SJCRH30 (cell line): ENCODE measurements around the gene LY6G6F. TPM values are rescaled to one million over a fixed set of nuclear protein-coding genes. Genes with fewer than 3 reads are reported as not detected.
A peak's percentile ranks its signal among the peaks of the same experiment; 100 is the strongest.

Experiments used
- DNase-seq, 2 experiments: peaks; one replicate each; pipeline ENCODE4 v3.0.0-alpha.2; 2015 to 2020
- H3K27ac ChIP-seq: fragments of 250-450 bp; sonication (Bioruptor Pico); 2 replicates; pipeline ENCODE4 v1.5.1; 2020; ENCODE audit warnings: mild to moderate bottlenecking, moderate library complexity
- H3K27me3 ChIP-seq: fragments of 250-450 bp; sonication (Bioruptor Pico); 2 replicates; pipeline ENCODE4 v1.5.1; 2020; ENCODE audit warnings: mild to moderate bottlenecking, moderate library complexity
- H3K36me3 ChIP-seq: fragments of 250-450 bp; sonication (Bioruptor Pico); 2 replicates; pipeline ENCODE4 v1.5.1; 2020; ENCODE audit warnings: mild to moderate bottlenecking, moderate library complexity
- H3K4me1 ChIP-seq: fragments of 250-450 bp; sonication (Bioruptor Pico); 2 replicates; pipeline ENCODE4 v1.5.1; 2020; ENCODE audit warnings: mild to moderate bottlenecking, moderate library complexity
- H3K4me3 ChIP-seq: fragments of 250-450 bp; sonication (Bioruptor Pico); 2 replicates; pipeline ENCODE4 v1.5.1; 2020; ENCODE audit warnings: mild to moderate bottlenecking, moderate library complexity
- H3K9me3 ChIP-seq: fragments of 250-450 bp; sonication (Bioruptor Pico); replicated peaks from 2 replicates; pipeline ENCODE4 v1.5.1; 2020; ENCODE audit warnings: mild to moderate bottlenecking, moderate library complexity
- total RNA-seq: library from RNA; depleted of rRNA; stranded (reverse); fragments of >200 nt; shearing (Covaris generic); gene quantifications from 2 replicates; pipeline ENCODE4 v1.2.3, GENCODE V29; 2014

LY6G6F gene
- total RNA-seq, 1 experiment from 2014 or later: not detected

DNA sequence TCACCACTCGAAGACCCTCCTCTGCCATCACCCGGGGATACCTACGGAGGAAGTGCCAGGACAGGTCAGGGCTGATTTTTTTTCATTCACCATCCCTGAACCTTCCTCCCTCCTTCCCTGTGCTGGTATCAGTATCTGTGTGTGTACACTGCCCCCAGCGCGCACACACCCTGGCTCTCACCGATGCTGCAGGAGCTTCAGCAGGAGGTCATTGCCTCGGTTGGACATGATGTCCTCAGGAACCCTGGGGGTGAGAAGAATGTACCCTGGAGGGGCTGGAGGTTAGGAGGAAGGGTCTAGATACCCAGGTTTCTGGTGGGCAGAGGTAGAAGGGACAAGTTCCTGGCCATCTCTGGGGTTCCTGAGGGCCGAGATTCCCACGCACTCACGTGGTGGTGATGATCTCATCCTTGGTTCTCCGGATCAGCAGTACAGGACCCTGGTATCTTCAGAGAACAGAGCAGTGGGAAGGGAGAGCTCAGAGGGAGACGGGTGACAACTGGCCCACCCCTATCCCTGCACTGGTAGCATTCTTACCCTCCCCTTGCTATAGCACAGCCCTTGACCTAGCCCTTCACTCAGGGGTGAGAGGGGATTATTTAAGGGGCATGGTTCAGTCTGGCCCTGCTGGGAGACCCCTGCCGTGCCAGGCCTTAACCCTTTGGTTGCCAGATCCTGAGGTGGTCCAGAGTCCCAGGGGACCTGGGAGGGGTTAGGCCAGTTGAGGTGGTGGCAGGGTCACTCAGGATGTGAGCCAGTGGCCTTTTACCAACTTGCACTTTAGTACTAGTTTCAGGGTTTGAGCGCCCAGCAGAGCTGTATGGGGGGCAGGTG lies 18.6 kb upstream of the LY6G6F start:
- DNase-seq: no peak
- peak overlapping the region; percentile 39 for H3K27ac ChIP-seq
- no peaks in the 10 kb centered on the region for H3K27me3 ChIP-seq
- H3K4me1 ChIP-seq: peaks cover 17% of the 10 kb centered on the region
- no peak overlapping the region for H3K4me3 ChIP-seq
- peaks cover 7% of the 10 kb centered on the region for H3K36me3 ChIP-seq
- H3K9me3 ChIP-seq: no peaks in the 10 kb centered on the region

GRCh38 chr6:31689249-31690110 lies 17.2 kb upstream of the LY6G6F start:
- Histone ChIP-seq H3K9me3 (no peaks in the 10 kb centered on the region), H3K4me1 (peaks cover 10% of the 10 kb centered on the region)

GRCh38 chr6:31690231-31691077 lies 16.2 kb upstream of the LY6G6F start:
- H3K36me3 ChIP-seq: peaks cover 7% of the 10 kb centered on the region
- no peaks in the 10 kb centered on the region for H3K27me3 ChIP-seq
- no peak overlapping the region for H3K4me3 ChIP-seq
- no peak for DNase-seq
- H3K9me3 ChIP-seq: no peaks in the 10 kb centered on the region
- H3K4me1 ChIP-seq: peaks cover 10% of the 10 kb centered on the region
- no peak overlapping the region for H3K27ac ChIP-seq

More at GRCh38 chr6:31689249-31690110, 17.2 kb upstream of the LY6G6F start:
- Histone ChIP-seq H3K27me3 (no peaks in the 10 kb centered on the region), H3K27ac (no peak overlapping the region), H3K4me3 (no peak overlapping the region), H3K36me3 (peaks cover 7% of the 10 kb centered on the region)
- DNase-seq: no peak

DNA sequence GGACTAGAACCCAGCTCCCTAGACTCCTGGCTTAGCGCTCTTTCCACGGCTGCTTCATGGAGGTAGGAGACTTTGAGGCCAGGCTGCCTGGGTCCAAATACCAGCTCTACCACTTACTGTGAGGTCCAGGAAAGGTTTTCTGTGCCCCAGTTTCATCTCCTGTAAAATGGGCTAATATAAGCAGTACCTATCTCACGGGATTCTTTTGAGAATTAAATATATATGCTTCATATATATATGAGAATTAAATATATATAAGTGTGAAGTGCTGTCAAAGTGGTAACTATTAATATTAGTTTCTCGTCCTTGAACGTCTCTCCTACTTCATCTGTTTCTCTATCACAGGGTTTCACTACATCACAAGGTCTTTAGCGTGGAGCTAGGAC lies 15.6 kb upstream of the LY6G6F start:
- H3K4me1 ChIP-seq: peaks cover 10% of the 10 kb centered on the region
- peaks cover 7% of the 10 kb centered on the region for H3K36me3 ChIP-seq
- DNase-seq: no peak
- H3K27me3 ChIP-seq: no peaks in the 10 kb centered on the region
- no peaks in the 10 kb centered on the region for H3K9me3 ChIP-seq
- H3K27ac ChIP-seq: no peak overlapping the region
- H3K4me3 ChIP-seq: no peak overlapping the region

DNA sequence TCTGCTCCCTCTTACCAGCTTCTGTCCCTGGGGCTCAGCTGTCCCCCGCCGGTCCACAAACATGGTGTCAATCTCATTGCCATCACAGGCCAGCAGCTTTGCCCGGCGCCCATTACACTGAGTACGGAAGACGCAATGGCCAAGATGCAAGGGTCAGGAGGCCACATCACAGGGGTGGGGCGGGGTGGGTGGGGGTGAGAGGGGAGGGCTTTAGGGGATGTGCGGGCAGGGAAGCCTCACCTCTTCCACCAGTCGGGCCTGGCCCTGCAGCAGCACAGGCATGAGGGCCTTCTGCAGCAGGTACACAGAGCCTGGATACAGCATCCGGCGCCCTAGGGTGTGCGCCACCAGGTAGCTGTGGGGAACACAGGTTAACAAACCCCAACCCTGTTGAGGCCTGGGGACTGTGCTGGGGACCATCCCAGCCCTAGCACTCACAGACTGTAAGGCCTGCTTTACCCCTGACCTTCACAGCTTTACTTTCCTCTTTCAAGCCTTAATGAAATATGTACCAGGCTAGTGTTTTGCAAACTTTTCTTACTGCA lies 15.0 kb upstream of the LY6G6F start:
- Histone ChIP-seq H3K9me3 (no peaks in the 10 kb centered on the region), H3K36me3 (peaks cover 7% of the 10 kb centered on the region), H3K4me3 (no peak overlapping the region), H3K27ac (no peak overlapping the region), H3K27me3 (no peaks in the 10 kb centered on the region), H3K4me1 (peaks cover 10% of the 10 kb centered on the region)
- no peak for DNase-seq

DNA sequence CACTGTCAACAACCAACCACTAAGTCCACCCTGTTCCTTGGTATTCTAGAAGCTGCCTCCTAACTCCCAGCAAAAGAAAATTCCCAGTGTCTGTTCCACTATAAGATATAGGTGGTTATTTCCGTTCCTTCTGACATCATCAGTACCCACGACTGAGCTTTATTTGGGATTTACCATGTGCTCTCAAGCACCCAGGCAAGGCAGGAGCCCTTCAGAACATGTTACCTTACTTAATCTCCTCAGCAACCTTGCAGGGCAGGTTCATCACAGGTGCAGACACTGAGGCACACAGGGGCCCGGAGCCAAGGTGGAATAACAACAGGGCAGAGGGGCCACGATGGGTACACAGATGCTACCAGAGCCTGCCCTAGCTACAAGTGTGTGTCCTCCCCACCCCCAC lies 14.3 kb upstream of the LY6G6F start:
- Histone ChIP-seq H3K4me3 (no peak overlapping the region), H3K27me3 (no peaks in the 10 kb centered on the region), H3K27ac (no peak overlapping the region), H3K9me3 (no peaks in the 10 kb centered on the region), H3K4me1 (peaks cover 5% of the 10 kb centered on the region), H3K36me3 (peaks cover 3% of the 10 kb centered on the region)
- no peak for DNase-seq

DNA sequence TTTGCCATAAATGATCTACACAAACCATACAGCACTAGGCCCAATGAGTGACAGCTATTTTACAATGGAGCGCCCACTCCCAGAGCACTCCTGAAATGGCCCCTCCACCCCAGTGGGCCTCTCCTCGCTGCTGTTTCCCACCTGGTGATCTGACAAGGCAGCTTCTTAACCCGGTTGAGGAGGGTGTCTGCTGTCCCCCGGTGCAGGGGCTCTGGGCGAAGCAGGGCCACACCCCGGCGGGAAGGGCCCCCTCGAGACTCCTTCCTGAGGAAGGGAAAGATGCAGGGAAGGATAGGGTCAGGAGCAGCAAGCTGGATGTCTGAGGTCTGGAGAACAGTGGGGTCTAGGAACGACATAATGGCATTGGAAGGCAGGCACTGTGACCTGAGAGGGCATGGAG lies 13.8 kb upstream of the LY6G6F start:
- Histone ChIP-seq H3K4me3 (no peak overlapping the region), H3K36me3 (peaks cover 3% of the 10 kb centered on the region), H3K9me3 (no peaks in the 10 kb centered on the region), H3K4me1 (peaks cover under 1% of the 10 kb centered on the region; the same call in 1 of the 2 replicates), H3K27ac (no peak overlapping the region), H3K27me3 (no peaks in the 10 kb centered on the region)
- DNase-seq: no peak

- H3K27ac ChIP-seq: no peak overlapping the region
- peaks cover 3% of the 10 kb centered on the region for H3K36me3 ChIP-seq
- no peak for DNase-seq
- no peaks in the 10 kb centered on the region for H3K27me3 ChIP-seq
- H3K4me3 ChIP-seq: no peak overlapping the region
- H3K4me1 ChIP-seq: no peaks in the 10 kb centered on the region
- H3K9me3 ChIP-seq: no peaks in the 10 kb centered on the region
These were observed 13.1 kb upstream of the LY6G6F start for GRCh38 chr6:31693535-31693934.

- no peak overlapping the region for H3K27ac ChIP-seq
- H3K9me3 ChIP-seq: no peaks in the 10 kb centered on the region
- H3K36me3 ChIP-seq: no peaks in the 10 kb centered on the region; the same call in 1 of the 2 replicates
- no peak overlapping the region for H3K4me3 ChIP-seq
- H3K27me3 ChIP-seq: no peaks in the 10 kb centered on the region
- DNase-seq: no peak
- H3K4me1 ChIP-seq: peaks cover 10% of the 10 kb centered on the region
These were observed 9.1 kb upstream of the LY6G6F start for GRCh38 chr6:31697555-31697954.

DNA sequence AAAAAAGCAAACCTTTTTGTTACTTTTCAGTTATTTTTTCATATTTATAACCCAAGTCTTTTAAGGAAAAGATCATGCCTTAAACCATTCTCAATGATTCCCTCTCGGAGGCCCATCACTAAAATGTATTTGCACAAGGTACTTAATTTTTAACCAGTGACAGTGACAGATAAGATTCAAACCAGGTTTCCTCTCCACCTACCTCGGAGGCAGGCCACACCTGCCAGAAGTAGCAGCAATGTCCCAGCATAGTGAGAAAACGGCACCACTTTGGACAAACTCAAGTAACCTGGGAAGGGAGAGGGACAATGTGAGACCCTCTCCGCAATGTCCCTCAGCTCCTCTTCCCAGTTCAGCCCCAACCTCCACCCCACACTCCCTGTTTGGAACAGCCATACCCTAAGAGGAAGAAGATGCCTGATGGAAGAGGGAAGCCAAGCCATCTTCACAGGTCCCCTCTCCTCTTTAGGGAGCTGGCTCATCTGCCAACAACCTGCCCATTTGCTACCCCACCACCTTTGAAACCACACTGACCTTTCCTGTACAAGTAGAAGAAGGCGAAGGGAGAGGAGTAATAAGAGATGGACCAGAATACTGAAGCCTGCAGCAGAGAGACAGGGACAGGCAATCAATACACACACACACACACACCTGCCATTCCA lies 5.8 kb upstream of the LY6G6F start:
- H3K27me3 ChIP-seq: no peaks in the 10 kb centered on the region
- no peak for DNase-seq
- H3K9me3 ChIP-seq: no peaks in the 10 kb centered on the region
- peaks cover 10% of the 10 kb centered on the region for H3K4me1 ChIP-seq
- H3K27ac ChIP-seq: no peak overlapping the region
- H3K4me3 ChIP-seq: no peak overlapping the region
- H3K36me3 ChIP-seq: no peaks in the 10 kb centered on the region

GRCh38 chr6:31701666-31702404 lies 4.8 kb upstream of the LY6G6F start:
- Histone ChIP-seq H3K27me3 (no peaks in the 10 kb centered on the region), H3K9me3 (no peaks in the 10 kb centered on the region), H3K36me3 (no peaks in the 10 kb centered on the region), H3K4me3 (peak overlapping the region; percentile 79), H3K27ac (no peak overlapping the region), H3K4me1 (peaks cover 10% of the 10 kb centered on the region)
- DNase-seq: peak; percentile 48 to 54

DNA sequence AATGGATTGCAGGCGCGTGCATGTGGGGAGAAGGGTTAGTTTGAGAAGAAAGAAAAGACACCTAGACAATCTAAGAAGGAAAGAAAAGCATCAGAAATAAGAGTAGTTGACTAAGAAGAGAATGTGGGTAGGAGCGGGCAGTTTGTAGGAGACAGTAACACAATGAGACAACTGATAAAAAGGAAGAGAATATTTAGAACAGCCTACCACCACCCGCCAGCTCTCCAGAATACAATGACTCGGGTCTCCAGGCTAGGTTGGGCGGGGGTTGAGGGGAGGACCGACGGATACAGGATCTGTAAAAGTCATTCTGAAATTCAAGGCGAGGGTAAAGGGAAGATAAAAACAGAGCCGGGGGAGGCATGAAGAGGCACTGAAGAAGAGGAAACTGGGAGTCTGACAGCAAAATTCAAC lies 4.3 kb upstream of the LY6G6F start:
- H3K9me3 ChIP-seq: no peaks in the 10 kb centered on the region
- H3K36me3 ChIP-seq: no peaks in the 10 kb centered on the region
- no peaks in the 10 kb centered on the region for H3K27me3 ChIP-seq
- peak overlapping the region; percentile 79 for H3K4me3 ChIP-seq
- H3K4me1 ChIP-seq: peaks cover 10% of the 10 kb centered on the region
- H3K27ac ChIP-seq: peak overlapping the region; percentile 68
- DNase-seq: no peak
